Measurements from ENCODE around the gene MYO19. TPM values are rescaled to one million over a fixed set of nuclear protein-coding genes. Genes with fewer than 3 reads are reported as not detected.
"Not testable (repeated sequence)": the region's sequence is repeated elsewhere in the genome, so short reads cannot be mapped to it uniquely, and the experiment has no call there.

The MYO19 gene
- total RNA-seq, 1 donor from 2014 or later = 146 TPM

GRCh38 chr17:36533935-36534839 lies 481 bp downstream of the MYO19 start:
- intact Hi-C loops (cut with micrococcal nuclease) = loop anchor here (2.0 kb wide), 3 partner anchors 17 to 69 kb away; partner anchors contain the start of gene ZNHIT3

- intact Hi-C loops (cut with micrococcal nuclease) = no loop called here
Measured at GRCh38 chr17:36532435-36532975, 2.2 kb downstream of the MYO19 start.

- intact Hi-C loops (cut with micrococcal nuclease) = no loop called here
Measured at GRCh38 chr17:36529121-36529520, 5.5 kb downstream of the MYO19 start.

DNA sequence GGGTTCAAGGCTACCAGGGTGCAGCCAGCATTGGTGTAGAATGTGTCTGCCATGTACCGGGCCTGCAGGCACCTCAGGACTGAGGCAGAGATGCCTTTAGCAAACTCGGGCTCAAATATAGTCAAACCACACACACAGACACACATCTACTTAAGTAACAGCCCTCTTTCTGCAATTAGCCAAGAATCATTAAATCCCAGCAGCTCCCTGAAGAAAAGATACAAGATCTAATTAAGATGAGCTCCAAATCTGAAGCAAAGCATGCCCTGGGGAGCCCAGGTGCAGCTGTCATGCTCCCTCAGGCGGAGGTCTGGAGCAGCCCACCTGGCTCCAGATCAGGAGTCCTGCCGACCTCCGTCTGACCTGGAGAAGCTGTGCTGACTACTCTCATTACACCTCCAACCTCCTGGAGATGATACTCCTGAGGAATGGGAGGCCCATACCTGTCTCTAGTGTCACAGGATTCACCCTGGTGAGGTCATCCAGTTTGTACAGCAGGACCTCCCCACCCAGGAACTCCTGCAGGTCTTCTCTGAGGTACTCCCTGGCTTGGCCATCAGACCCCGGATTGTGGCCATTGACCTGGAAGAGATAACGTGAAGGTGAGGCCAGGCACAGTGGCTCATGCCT lies 6.9 kb downstream of the MYO19 start:
- intact Hi-C loops (cut with micrococcal nuclease) = no loop called here

GRCh38 chr17:36525888-36526287 lies 8.8 kb downstream of the MYO19 start:
- intact Hi-C loops (cut with micrococcal nuclease) = no loop called here

GRCh38 chr17:36525113-36525512 lies 9.6 kb downstream of the MYO19 start:
- intact Hi-C loops (cut with micrococcal nuclease) = no loop called here

- intact Hi-C loops (cut with micrococcal nuclease) = no loop called here
Measured at GRCh38 chr17:36524428-36524876, 10.2 kb downstream of the MYO19 start.

GRCh38 chr17:36523113-36523512 lies 11.6 kb downstream of the MYO19 start:
- intact Hi-C loops (cut with micrococcal nuclease) = no loop called here

DNA sequence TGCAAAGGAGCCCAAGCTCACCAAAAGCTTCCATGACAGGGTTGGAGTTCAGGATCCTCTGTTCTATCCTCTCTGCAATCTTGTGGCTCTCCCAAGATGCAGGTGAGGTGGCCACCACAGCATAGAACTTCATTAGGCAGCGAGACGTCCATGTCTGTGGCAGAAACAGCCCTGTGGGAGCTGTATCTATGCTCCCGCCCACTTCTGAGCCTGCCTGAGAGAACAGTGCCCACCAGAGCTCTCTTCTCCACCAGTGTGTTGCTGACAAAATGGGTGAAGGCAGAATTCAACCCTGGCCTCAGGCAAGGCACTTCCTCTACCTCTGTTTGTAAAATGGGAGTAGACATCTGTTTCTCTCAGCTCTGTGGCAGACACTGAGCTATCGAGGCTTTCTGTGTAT lies 18.8 kb downstream of the MYO19 start:
- intact Hi-C loops (cut with micrococcal nuclease) = no loop called here

DNA sequence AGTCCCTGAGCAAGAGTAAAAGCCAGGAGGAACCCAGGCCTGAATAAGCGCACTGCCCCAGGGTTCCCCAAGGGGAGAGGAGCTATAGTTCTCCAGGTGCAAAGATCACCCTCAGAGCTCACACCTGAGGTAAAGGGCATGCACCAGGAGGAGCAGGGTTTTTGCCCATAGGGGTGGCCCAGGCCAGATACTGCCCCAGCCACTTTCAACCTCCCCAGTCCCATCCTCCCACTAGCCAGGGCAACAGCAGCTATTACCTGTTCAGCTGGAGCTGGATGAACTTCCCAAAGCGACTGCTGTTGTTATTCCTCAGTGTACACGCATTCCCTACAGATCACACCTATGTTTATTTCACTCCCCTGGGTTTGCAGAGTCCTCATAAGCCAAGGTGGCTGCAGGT lies 19.8 kb downstream of the MYO19 start:
- intact Hi-C loops (cut with micrococcal nuclease) = no loop called here

DNA sequence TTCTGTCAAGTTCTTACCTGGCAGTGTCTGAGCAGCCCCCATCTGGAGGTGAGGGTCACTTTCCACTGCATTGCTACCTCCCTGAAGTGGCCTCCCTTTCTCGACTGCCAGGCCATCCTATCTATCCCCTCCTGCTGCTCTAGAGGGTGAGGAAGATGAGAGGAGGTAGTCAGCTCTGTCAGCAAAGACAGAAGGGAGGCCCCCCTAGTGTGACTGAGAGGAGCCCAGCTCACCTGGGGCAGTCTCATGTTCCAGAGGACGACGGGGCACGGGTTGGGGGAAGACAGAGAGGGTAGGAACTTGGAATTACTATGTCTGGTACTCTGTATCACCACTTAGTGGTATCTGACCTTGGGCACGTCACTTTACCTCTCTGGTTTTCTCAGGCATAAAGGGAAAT lies 22.0 kb downstream of the MYO19 start:
- intact Hi-C loops (cut with micrococcal nuclease) = no loop called here

DNA sequence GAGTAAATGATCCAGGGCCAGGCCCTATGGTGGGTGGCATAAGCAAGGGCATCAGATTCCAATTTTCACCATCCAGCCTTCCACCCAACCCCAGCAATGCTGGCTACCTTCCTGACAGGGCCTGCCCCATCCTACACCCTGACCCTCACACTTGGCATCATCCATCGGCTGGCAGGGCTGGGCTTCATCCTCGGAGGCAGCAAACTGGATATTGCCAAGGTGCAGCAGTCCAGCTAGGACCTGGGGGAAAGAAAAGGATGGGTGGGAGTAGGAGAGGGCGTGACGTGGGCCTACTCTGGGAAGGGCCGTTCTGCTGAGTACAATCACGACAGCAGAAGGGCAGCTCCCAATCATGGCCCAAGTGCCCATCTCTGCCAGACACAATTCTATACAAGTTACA lies 23.5 kb downstream of the MYO19 start:
- intact Hi-C loops (cut with micrococcal nuclease) = no loop called here

DNA sequence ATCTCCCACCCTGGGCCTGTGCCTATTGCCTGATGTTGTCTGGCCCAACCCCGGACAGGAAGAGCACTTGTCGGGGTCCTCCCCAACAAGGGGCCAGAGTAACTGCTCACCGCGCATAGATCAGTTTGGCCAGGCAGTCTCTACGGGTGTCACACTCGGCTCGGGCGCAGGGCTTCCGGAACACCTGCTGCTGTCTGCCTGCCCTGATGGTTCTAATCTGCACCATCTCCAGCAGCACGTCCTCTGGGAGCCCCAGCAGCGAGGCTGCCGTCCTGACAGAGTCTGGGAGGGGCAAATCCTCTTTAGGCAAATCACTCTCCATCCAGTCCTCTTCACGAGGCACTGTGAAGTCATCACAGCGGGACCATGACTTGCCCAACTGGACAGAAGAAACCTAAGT lies 24.0 kb downstream of the MYO19 start:
- intact Hi-C loops (cut with micrococcal nuclease) = no loop called here

DNA sequence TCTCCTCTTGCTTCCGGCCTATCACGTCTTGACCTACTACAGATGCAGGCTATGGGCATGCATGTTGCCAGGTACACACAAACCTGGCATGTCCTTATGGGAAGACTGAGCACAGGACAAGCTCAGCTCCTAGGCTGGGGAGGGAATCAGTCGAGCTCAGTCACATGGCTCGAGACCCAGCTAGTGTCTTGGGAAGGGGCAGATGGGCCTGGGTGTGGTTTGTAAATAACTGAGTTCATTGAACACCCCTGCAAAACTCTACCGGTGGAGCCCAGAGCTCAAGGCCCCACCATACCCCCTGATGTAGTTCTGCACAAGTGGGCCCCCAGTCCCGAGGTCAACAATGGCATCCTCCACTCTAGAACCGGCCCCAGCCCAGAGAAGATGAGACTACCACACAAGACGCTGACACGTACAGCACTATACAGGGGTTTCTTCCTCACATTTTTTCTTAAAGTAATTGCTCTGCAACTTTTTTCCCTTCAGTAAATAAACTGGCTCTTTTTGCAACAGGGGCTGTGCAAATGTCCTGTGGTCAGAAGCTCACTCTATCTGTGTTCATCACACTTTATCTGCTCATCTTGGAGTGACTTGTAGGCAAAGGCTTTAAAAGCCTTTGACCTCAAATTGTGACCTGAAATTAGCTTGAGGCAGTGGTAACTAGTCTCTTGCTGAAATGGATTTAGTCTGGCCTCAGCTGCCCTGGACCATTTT lies 25.2 kb downstream of the MYO19 start:
- intact Hi-C loops (cut with micrococcal nuclease) = no loop called here

- intact Hi-C loops (cut with micrococcal nuclease) = not testable (repeated sequence)
Measured at GRCh38 chr17:36508439-36508838, 26.2 kb downstream of the MYO19 start.

- intact Hi-C loops (cut with micrococcal nuclease) = no loop called here
Measured at GRCh38 chr17:36507266-36507665, 27.4 kb downstream of the MYO19 start.

- intact Hi-C loops (cut with micrococcal nuclease) = no loop called here
Measured at GRCh38 chr17:36506831-36507230, 27.8 kb downstream of the MYO19 start.

- intact Hi-C loops (cut with micrococcal nuclease) = no loop called here
Measured at GRCh38 chr17:36506249-36506826, 28.3 kb downstream of the MYO19 start.

- intact Hi-C loops (cut with micrococcal nuclease) = no loop called here
Measured at GRCh38 chr17:36505171-36505570, 29.5 kb downstream of the MYO19 start.

GRCh38 chr17:36504156-36504545 lies 30.5 kb downstream of the MYO19 start:
- intact Hi-C loops (cut with micrococcal nuclease) = no loop called here

DNA sequence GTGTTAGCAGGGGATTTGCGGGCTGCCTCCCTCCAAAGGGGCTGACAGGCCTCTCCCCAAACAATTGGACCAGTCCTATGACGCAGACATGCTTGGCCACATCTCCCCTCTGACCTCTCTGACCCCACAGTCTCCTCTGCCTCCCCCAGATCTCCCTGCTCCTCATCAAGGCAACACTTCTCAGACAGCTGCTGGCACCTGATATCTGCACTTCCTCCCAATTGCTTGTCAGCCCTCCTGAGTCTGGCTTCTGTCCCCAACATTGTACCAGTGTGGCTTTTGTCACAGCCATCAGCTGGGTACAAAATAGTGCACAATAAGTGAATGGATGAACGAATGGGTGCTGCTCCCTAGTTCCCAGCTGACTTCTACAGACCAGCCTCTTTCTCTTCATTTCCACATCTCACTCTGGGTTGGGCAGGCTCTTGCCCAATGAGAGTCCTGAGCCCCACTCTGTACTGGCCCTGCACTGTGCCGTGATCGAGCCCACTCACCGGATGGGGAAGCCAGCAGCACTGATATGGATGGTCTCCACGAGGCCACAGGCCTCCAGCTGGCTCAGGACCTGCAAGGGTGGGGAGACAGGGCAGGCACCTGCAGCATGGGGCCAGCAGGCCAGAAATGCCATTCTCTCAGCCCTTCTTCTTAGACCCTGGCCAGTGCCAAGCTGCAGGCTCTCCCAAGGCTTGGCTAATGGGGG lies 31.1 kb downstream of the MYO19 start:
- intact Hi-C loops (cut with micrococcal nuclease) = no loop called here

Measured in T-helper 2 cell treated with Interferon-gamma antibody and Interleukin-4, amounts not matched to agents 100 ng/mL and 5 ng/mL, for 36 hours (primary cell).